A549 treated with AZD2906 at 1 μM for 4 hours (cell line): ENCODE results near the gene GOLPH3L. TPM values are rescaled to one million over a fixed set of nuclear protein-coding genes. Genes with fewer than 3 reads are reported as not detected.

Experiments used
- total RNA-seq: library from RNA; stranded (reverse); fragments of 200-300 nt; extraction: Qiagen RNA extraction; gene quantifications from 5 replicates; pipeline ENCODE4 v1.2.3, GENCODE V29; 2022

Gene GOLPH3L
- total RNA-seq, result 11.4 to 16.0 TPM (median 14.0 TPM) in 5 replicates

GRCh38 chr1:150696995-150697927 lies at the start of gene GOLPH3L:
Gene GOLPH3L, minus strand, starts transcription at chr1:150697154. Its CDS starts 2,316 bp downstream, at chr1:150694838.

GRCh38 chr1:150720703-150721102 lies 23.7 kb upstream of the GOLPH3L start, which contains the start of gene HORMAD1:
Gene HORMAD1, minus strand, starts transcription at chr1:150720895. Its CDS starts 1,390 bp downstream, at chr1:150719505.

GRCh38 chr1:150629115-150629928 lies 67.6 kb downstream of the GOLPH3L start, which contains the start of gene ENSA:
Gene ENSA, minus strand, starts transcription at chr1:150629612. Its CDS starts 142 bp downstream, at chr1:150629470.

Other genes with a start within 250 kb of the GOLPH3L start
- gene TARS2, start 209.7 kb downstream of the GOLPH3L start, total RNA-seq, result 21.6 to 23.6 TPM (median 22.4 TPM) in 5 replicates
- 1.4 to 1.9 TPM (median 1.4 TPM) in 5 replicates for gene ECM1, start 189.0 kb downstream of the GOLPH3L start, total RNA-seq
- 0.13 to 0.35 TPM (median 0.26 TPM) in 4 of 5 replicates, not detected in the other for gene FALEC, start 181.4 kb downstream of the GOLPH3L start, total RNA-seq
- 2.8 to 7.5 TPM (median 6.1 TPM) in 5 replicates for gene ADAMTSL4, start 147.7 kb downstream of the GOLPH3L start, total RNA-seq
- gene MCL1, start 117.5 kb downstream of the GOLPH3L start, total RNA-seq, result 249 to 315 TPM (median 297 TPM) in 5 replicates
- gene ENSA, start 67.5 kb downstream of the GOLPH3L start, total RNA-seq, result 126 to 142 TPM (median 138 TPM) in 5 replicates
- 5.8 to 10.7 TPM (median 8.1 TPM) in 5 replicates for gene HORMAD1, start 23.7 kb upstream of the GOLPH3L start, total RNA-seq
- 14.2 to 19.8 TPM (median 16.1 TPM) in 5 replicates for gene CTSS, start 68.6 kb upstream of the GOLPH3L start, total RNA-seq
- 1.3 to 1.6 TPM (median 1.4 TPM) in 5 replicates for gene CTSK, start 111.1 kb upstream of the GOLPH3L start, total RNA-seq
- gene ARNT, start 179.4 kb upstream of the GOLPH3L start, total RNA-seq, result 10.6 to 13.1 TPM (median 12.2 TPM) in 5 replicates
- gene CTXND2, start 190.0 kb upstream of the GOLPH3L start, total RNA-seq, result not detected in 5 replicates
- gene SETDB1, start 229.2 kb upstream of the GOLPH3L start, total RNA-seq, result 20.7 to 23.2 TPM (median 21.6 TPM) in 5 replicates